WTC11 (cell line): ENCODE measurements around the gene EBNA1BP2. TPM values are rescaled to one million over a fixed set of nuclear protein-coding genes. Genes with fewer than 3 reads are reported as not detected.

Experiments used
- ATAC-seq: fragments of 200-7000 bp; cut with Tn5 transposase; 2 replicates; pipeline ENCODE4 v1.10.0; 2021; ENCODE audit warnings: mild to moderate bottlenecking, moderate library complexity
- CTCF ChIA-PET: fragments of 300-600 bp; sonication (Branson Sonifier 250); formaldehyde crosslinking; loops from one replicate; lab custom pipeline; 2021; ENCODE audit warnings: antibody characterized with exemption; lab: Charles Lee
- POLR2A ChIA-PET: fragments of 350-600 bp; sonication (Branson Sonifier 250); formaldehyde crosslinking; loops from one replicate; lab custom pipeline; 2021; ENCODE audit warnings: antibody characterized with exemption; lab: Charles Lee
- DNase-seq: peaks from one replicate; pipeline ENCODE4 v3.0.0; 2021; ENCODE audit warnings: low spot score
- H3K27ac Mint-ChIP-seq: 2 replicates; pipeline ENCODE4 v1.8.0; 2021; ENCODE audit warnings: mixed read lengths
- H3K27me3 Mint-ChIP-seq: 2 replicates; pipeline ENCODE4 v1.8.0; 2021; ENCODE audit warnings: low read depth, mild to moderate bottlenecking, moderate library complexity, mixed read lengths
- H3K36me3 Mint-ChIP-seq: 2 replicates; pipeline ENCODE4 v1.8.0; 2021; ENCODE audit warnings: mixed read lengths
- H3K4me1 Mint-ChIP-seq: 2 replicates; pipeline ENCODE4 v1.8.0; 2022; ENCODE audit warnings: mixed read lengths
- H3K4me3 Mint-ChIP-seq: 2 replicates; pipeline ENCODE4 v1.8.0; 2021; ENCODE audit warnings: mild to moderate bottlenecking, moderate library complexity, mixed read lengths
- H3K9me3 Mint-ChIP-seq: 2 replicates; pipeline ENCODE4 v1.8.0; 2021; ENCODE audit warnings: mixed read lengths
- CREM ChIP-seq: sonication (generic); formaldehyde crosslinking; IDR thresholded peaks from 2 replicates; pipeline ENCODE4 v1.8.1; 2022; ENCODE audit warnings: mild to moderate bottlenecking, missing genetic modification reagents, moderate library complexity
- EMX1 ChIP-seq: fragments of 250-450 bp; sonication (Bioruptor Pico); IDR thresholded peaks from 2 replicates; pipeline ENCODE4 v1.8.0; 2021; ENCODE audit warnings: mild to moderate bottlenecking
- FOXJ3 ChIP-seq: sonication (generic); formaldehyde crosslinking; IDR thresholded peaks from 2 replicates; pipeline ENCODE4 v1.9.0; 2021; ENCODE audit warnings: missing genetic modification reagents, mild to moderate bottlenecking, borderline replicate concordance
- FOXP1 ChIP-seq: sonication (generic); formaldehyde crosslinking; IDR thresholded peaks from 2 replicates; pipeline ENCODE4 v1.8.0; 2022; ENCODE audit warnings: missing genetic modification reagents, mild to moderate bottlenecking, moderate library complexity, borderline replicate concordance
- NR2C2 ChIP-seq: sonication (generic); formaldehyde crosslinking; IDR thresholded peaks from 2 replicates; pipeline ENCODE4 v1.8.0; 2022; ENCODE audit warnings: mild to moderate bottlenecking, missing genetic modification reagents
- SMAD3 ChIP-seq: sonication (generic); formaldehyde crosslinking; IDR thresholded peaks from 2 replicates; pipeline ENCODE4 v1.8.0; 2022; ENCODE audit warnings: missing genetic modification reagents, mild to moderate bottlenecking, borderline replicate concordance
- SMAD4 ChIP-seq: sonication (generic); formaldehyde crosslinking; IDR thresholded peaks from 2 replicates; pipeline ENCODE4 v1.8.0; 2022; ENCODE audit warnings: mild to moderate bottlenecking, missing genetic modification reagents
- ZNF138 ChIP-seq: sonication (generic); formaldehyde crosslinking; conservative IDR thresholded peaks from 2 replicates; pipeline ENCODE4 v1.8.1; 2022; ENCODE audit warnings: mild to moderate bottlenecking, moderate library complexity, missing genetic modification reagents
- ZNF232 ChIP-seq: sonication (generic); formaldehyde crosslinking; IDR thresholded peaks from 2 replicates; pipeline ENCODE4 v1.8.0; 2022; ENCODE audit warnings: mild to moderate bottlenecking, missing genetic modification reagents
- total RNA-seq: library from RNA; stranded (reverse); gene quantifications from 3 replicates; pipeline ENCODE4 v1.2.3, GENCODE V29; 2021
- TF ChIP-seq, protein P1 (sequence below): sonication (generic); formaldehyde crosslinking; IDR thresholded peaks from 2 replicates; pipeline ENCODE4 v1.8.0; 2022; ENCODE audit warnings: missing genetic modification reagents
- TF ChIP-seq, protein P2 (sequence below): fragments of 250-450 bp; sonication (Bioruptor Pico); IDR thresholded peaks from 2 replicates; pipeline ENCODE4 v1.9.0; 2021; ENCODE audit warnings: mild to moderate bottlenecking, borderline replicate concordance
- TF ChIP-seq, protein P3 (sequence below): sonication (generic); formaldehyde crosslinking; IDR thresholded peaks from 2 replicates; pipeline ENCODE4 v1.8.1; 2022; ENCODE audit warnings: low read depth, missing genetic modification reagents, borderline replicate concordance
- TF ChIP-seq, protein P4 (sequence below): sonication (generic); formaldehyde crosslinking; IDR thresholded peaks from 2 replicates; pipeline ENCODE4 v1.8.1; 2022; ENCODE audit warnings: mild to moderate bottlenecking, moderate library complexity, missing genetic modification reagents
- TF ChIP-seq, protein P5 (sequence below): sonication (generic); formaldehyde crosslinking; IDR thresholded peaks from 2 replicates; pipeline ENCODE4 v1.8.0; 2022; ENCODE audit warnings: mild to moderate bottlenecking, missing genetic modification reagents
- TF ChIP-seq, protein P6 (sequence below): fragments of 250-450 bp; sonication (Bioruptor Pico); IDR thresholded peaks from 2 replicates; pipeline ENCODE4 v1.9.0; 2021; ENCODE audit warnings: mild to moderate bottlenecking
- TF ChIP-seq, protein P7 (sequence below): fragments of 250-450 bp; sonication (Bioruptor Pico); IDR thresholded peaks from 2 replicates; pipeline ENCODE4 v1.9.0; 2021; ENCODE audit warnings: mild to moderate bottlenecking

EBNA1BP2 gene
- total RNA-seq, 1 experiment from 2014 or later = 93.7 TPM

DNA sequence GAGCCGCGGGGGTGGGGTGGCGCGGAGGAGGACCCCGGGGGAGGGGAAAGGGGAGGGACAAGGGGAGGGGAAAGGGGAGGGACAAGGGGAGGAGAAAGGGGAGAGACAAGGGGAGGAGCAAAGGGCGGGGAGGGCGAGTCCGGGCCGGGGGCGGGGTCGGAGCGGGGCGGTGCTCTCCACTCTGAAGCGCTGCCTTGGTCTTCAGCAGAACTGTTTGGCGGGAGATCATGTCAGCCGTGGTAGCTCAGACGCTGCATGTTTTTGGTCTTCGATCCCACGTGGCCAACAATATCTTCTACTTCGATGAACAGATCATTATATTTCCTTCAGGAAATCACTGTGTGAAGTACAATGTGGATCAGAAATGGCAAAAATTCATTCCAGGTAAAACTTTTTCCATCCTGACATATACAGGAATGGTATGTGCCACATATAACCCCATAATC, 460 bp upstream of the EBNA1BP2 start (continued):
- TF ChIP-seq ZNF232 (0 out of 2 replicates have a peak, but pooled peaks have one; percentile 45), SMAD3 (CRISPR knock-in tag) (peak; percentile 29; the same call in 1 of the 2 replicates), SMAD4 (CRISPR knock-in tag) (0 out of 2 replicates have a peak, but pooled peaks have one; percentile 51)

DNA sequence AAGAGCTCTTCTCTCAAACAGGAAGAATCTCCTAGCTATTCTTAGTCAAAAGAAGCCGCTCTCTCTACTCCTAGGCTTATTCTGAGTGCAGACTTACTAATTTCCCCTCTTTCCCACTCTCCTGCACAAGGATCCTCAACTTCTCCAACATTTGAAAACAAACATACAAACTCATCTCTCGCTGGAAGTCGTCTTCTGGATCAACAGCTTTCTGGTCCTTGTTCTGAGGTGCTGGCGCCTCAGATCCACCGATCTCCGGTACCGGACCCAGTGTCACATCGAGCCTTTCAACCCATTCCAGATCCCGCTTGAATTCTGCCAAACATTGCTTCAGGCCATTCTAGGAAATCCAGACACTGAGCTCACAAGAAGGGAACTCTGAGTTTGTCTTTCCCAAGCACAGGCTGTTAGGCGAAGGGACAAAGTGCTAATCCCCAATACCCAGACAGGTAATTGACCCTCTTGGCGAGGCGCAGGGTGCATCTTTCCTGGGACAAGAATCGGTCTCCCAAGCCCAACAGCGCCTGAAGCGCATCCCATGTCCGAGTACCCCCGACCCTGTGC, 696 bp downstream of the EBNA1BP2 start:
- Mint-ChIP-seq H3K27me3 (peaks cover 16% of the 10 kb centered on the region), H3K9me3 (peaks cover 11% of the 10 kb centered on the region), H3K27ac (no peak overlapping the region), H3K4me1 (peaks cover 11% of the 10 kb centered on the region), H3K36me3 (peaks cover 45% of the 10 kb centered on the region), H3K4me3 (peak overlapping the region; percentile 97)
- ChIA-PET POLR2A (interaction anchor here (0.6 kb wide), 1 partner anchor 209 kb away, joined by 3 read pairs; no protein-coding TSS in a partner anchor), CTCF (interaction anchor here (0.7 to 2.0 kb wide), 8 partner anchors 28 to 325 kb away, joined by 3 to 7 read pairs (median 4); partner anchors contain the start of genes CDC20 and ZNF691)
- ATAC-seq (no peak), DNase-seq (no peak)
- TF ChIP-seq, protein P1, sequence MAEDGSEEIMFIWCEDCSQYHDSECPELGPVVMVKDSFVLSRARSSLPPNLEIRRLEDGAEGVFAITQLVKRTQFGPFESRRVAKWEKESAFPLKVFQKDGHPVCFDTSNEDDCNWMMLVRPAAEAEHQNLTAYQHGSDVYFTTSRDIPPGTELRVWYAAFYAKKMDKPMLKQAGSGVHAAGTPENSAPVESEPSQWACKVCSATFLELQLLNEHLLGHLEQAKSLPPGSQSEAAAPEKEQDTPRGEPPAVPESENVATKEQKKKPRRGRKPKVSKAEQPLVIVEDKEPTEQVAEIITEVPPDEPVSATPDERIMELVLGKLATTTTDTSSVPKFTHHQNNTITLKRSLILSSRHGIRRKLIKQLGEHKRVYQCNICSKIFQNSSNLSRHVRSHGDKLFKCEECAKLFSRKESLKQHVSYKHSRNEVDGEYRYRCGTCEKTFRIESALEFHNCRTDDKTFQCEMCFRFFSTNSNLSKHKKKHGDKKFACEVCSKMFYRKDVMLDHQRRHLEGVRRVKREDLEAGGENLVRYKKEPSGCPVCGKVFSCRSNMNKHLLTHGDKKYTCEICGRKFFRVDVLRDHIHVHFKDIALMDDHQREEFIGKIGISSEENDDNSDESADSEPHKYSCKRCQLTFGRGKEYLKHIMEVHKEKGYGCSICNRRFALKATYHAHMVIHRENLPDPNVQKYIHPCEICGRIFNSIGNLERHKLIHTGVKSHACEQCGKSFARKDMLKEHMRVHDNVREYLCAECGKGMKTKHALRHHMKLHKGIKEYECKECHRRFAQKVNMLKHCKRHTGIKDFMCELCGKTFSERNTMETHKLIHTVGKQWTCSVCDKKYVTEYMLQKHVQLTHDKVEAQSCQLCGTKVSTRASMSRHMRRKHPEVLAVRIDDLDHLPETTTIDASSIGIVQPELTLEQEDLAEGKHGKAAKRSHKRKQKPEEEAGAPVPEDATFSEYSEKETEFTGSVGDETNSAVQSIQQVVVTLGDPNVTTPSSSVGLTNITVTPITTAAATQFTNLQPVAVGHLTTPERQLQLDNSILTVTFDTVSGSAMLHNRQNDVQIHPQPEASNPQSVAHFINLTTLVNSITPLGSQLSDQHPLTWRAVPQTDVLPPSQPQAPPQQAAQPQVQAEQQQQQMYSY (CRISPR knock-in tag) = no peak
- no peak for TF ChIP-seq ZNF138
- TF ChIP-seq, protein P2, sequence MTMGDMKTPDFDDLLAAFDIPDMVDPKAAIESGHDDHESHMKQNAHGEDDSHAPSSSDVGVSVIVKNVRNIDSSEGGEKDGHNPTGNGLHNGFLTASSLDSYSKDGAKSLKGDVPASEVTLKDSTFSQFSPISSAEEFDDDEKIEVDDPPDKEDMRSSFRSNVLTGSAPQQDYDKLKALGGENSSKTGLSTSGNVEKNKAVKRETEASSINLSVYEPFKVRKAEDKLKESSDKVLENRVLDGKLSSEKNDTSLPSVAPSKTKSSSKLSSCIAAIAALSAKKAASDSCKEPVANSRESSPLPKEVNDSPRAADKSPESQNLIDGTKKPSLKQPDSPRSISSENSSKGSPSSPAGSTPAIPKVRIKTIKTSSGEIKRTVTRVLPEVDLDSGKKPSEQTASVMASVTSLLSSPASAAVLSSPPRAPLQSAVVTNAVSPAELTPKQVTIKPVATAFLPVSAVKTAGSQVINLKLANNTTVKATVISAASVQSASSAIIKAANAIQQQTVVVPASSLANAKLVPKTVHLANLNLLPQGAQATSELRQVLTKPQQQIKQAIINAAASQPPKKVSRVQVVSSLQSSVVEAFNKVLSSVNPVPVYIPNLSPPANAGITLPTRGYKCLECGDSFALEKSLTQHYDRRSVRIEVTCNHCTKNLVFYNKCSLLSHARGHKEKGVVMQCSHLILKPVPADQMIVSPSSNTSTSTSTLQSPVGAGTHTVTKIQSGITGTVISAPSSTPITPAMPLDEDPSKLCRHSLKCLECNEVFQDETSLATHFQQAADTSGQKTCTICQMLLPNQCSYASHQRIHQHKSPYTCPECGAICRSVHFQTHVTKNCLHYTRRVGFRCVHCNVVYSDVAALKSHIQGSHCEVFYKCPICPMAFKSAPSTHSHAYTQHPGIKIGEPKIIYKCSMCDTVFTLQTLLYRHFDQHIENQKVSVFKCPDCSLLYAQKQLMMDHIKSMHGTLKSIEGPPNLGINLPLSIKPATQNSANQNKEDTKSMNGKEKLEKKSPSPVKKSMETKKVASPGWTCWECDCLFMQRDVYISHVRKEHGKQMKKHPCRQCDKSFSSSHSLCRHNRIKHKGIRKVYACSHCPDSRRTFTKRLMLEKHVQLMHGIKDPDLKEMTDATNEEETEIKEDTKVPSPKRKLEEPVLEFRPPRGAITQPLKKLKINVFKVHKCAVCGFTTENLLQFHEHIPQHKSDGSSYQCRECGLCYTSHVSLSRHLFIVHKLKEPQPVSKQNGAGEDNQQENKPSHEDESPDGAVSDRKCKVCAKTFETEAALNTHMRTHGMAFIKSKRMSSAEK (CRISPR knock-in tag) = no peak
- TF ChIP-seq, protein P3, sequence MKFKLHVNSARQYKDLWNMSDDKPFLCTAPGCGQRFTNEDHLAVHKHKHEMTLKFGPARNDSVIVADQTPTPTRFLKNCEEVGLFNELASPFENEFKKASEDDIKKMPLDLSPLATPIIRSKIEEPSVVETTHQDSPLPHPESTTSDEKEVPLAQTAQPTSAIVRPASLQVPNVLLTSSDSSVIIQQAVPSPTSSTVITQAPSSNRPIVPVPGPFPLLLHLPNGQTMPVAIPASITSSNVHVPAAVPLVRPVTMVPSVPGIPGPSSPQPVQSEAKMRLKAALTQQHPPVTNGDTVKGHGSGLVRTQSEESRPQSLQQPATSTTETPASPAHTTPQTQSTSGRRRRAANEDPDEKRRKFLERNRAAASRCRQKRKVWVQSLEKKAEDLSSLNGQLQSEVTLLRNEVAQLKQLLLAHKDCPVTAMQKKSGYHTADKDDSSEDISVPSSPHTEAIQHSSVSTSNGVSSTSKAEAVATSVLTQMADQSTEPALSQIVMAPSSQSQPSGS (CRISPR knock-in tag) = no peak
- TF ChIP-seq, protein P4, sequence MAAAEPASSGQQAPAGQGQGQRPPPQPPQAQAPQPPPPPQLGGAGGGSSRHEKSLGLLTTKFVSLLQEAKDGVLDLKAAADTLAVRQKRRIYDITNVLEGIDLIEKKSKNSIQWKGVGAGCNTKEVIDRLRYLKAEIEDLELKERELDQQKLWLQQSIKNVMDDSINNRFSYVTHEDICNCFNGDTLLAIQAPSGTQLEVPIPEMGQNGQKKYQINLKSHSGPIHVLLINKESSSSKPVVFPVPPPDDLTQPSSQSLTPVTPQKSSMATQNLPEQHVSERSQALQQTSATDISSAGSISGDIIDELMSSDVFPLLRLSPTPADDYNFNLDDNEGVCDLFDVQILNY (CRISPR knock-in tag) = no peak
- no peak for TF ChIP-seq NR2C2 (CRISPR knock-in tag)
- TF ChIP-seq, protein P5, sequence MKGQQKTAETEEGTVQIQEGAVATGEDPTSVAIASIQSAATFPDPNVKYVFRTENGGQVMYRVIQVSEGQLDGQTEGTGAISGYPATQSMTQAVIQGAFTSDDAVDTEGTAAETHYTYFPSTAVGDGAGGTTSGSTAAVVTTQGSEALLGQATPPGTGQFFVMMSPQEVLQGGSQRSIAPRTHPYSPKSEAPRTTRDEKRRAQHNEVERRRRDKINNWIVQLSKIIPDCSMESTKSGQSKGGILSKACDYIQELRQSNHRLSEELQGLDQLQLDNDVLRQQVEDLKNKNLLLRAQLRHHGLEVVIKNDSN (CRISPR knock-in tag) = no peak
- no peak for TF ChIP-seq EMX1 (CRISPR knock-in tag)
- TF ChIP-seq CREM (CRISPR knock-in tag) = no peak
- TF ChIP-seq, protein P6, sequence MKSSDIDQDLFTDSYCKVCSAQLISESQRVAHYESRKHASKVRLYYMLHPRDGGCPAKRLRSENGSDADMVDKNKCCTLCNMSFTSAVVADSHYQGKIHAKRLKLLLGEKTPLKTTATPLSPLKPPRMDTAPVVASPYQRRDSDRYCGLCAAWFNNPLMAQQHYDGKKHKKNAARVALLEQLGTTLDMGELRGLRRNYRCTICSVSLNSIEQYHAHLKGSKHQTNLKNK (CRISPR knock-in tag) = no peak
- TF ChIP-seq FOXP1 = no peak
- TF ChIP-seq, protein P7, sequence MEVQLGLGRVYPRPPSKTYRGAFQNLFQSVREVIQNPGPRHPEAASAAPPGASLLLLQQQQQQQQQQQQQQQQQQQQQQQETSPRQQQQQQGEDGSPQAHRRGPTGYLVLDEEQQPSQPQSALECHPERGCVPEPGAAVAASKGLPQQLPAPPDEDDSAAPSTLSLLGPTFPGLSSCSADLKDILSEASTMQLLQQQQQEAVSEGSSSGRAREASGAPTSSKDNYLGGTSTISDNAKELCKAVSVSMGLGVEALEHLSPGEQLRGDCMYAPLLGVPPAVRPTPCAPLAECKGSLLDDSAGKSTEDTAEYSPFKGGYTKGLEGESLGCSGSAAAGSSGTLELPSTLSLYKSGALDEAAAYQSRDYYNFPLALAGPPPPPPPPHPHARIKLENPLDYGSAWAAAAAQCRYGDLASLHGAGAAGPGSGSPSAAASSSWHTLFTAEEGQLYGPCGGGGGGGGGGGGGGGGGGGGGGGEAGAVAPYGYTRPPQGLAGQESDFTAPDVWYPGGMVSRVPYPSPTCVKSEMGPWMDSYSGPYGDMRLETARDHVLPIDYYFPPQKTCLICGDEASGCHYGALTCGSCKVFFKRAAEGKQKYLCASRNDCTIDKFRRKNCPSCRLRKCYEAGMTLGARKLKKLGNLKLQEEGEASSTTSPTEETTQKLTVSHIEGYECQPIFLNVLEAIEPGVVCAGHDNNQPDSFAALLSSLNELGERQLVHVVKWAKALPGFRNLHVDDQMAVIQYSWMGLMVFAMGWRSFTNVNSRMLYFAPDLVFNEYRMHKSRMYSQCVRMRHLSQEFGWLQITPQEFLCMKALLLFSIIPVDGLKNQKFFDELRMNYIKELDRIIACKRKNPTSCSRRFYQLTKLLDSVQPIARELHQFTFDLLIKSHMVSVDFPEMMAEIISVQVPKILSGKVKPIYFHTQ = no peak
- no peak for TF ChIP-seq FOXJ3
